ENCODE results near the gene SND1. TPM values are rescaled to one million over a fixed set of nuclear protein-coding genes. Genes with fewer than 3 reads are reported as not detected.

Gene SND1
- total and polyA plus RNA-seq, 2 of the 4 experiments (the other 2 are of a cell fraction): 154 to 294 TPM

GRCh38 chr7:128008141-128008540 lies 356.1 kb downstream of the SND1 start:
- Histone ChIP-seq H4K8ac (ENCODE audit: low read depth in 2 of 2, low read length in 2 of 2) (no peak overlapping the region), H2BK120ac (ENCODE audit: low read depth, low read length) (no peak overlapping the region), H2AFZ (replicated peaks; ENCODE audit: low read length, poor library complexity) (no peak overlapping the region), H4K91ac (ENCODE audit: insufficient read depth, low read depth, low read length) (no peak overlapping the region), H3K27ac (ENCODE audit: insufficient read depth, low read length) (no peak overlapping the region), H3K27me3 (ENCODE audit: control insufficient read depth, insufficient read depth, low read length) (no peaks in the 10 kb centered on the region), H3K14ac (replicated peaks; ENCODE audit: low read depth, low read length) (no peak overlapping the region), H4K20me1 (ENCODE audit: insufficient read depth, low read length) (peaks cover 27% of the 10 kb centered on the region), H2AK5ac (ENCODE audit: low read depth, low read length) (no peak overlapping the region), H2BK5ac (ENCODE audit: low read depth, low read length, poor library complexity, severe bottlenecking) (no peak overlapping the region), H3K79me1 (ENCODE audit: low read depth in 1 of 2, low read length in 2 of 2) (peaks cover 40 to 77% of the 10 kb centered on the region in 2 experiments), H4K5ac (ENCODE audit: low read depth, low read length) (no peak overlapping the region), H3K4me1 (ENCODE audit: control insufficient read depth, insufficient read depth, low read length) (peaks cover 5% of the 10 kb centered on the region; the same call in 1 of the 2 replicates), H3K56ac (ENCODE audit: extremely low read depth, insufficient read depth, low read length) (no peak overlapping the region), H3K9me3 (ENCODE audit: control insufficient read depth, insufficient read depth, low read length) (no peaks in the 10 kb centered on the region), H3K18ac (ENCODE audit: low read depth, low read length) (no peak overlapping the region), H3K4me2 (ENCODE audit: low read depth, low read length) (no peak overlapping the region), H2AK9ac (replicated peaks; ENCODE audit: low read depth, low read length, poor library complexity) (no peak overlapping the region), H2BK15ac (ENCODE audit: low read depth, low read length) (no peak overlapping the region), H3K4me3 (ENCODE audit: insufficient read depth, low read depth, low read length) (no peak overlapping the region), H3K36me3 (ENCODE audit: control insufficient read depth, insufficient read depth, low read length) (peaks cover 7% of the 10 kb centered on the region; the same call in 1 of the 2 replicates), H2BK20ac (ENCODE audit: low read depth, low read length) (no peak overlapping the region), H3K9me1 (ENCODE audit: insufficient read depth, low read length) (peaks cover 18% of the 10 kb centered on the region), H3K4ac (ENCODE audit: low read depth, low read length) (no peak overlapping the region), H3K9ac (ENCODE audit: low read depth, low read length) (no peak overlapping the region), H3K23ac (ENCODE audit: low read depth, low read length) (no peak overlapping the region)
- dilution Hi-C loops (cut with HindIII; ENCODE audit: low sequenced_read_pairs, unreplicated experiment): no loop called here
- intact Hi-C loops (cut with micrococcal nuclease): no loop called here
- WGBS, 2 experiments (ENCODE audit: extremely low coverage in 2 of 2, insufficient read length in 1 of 2): no CpG with 5 or more reads among the region's 5 CpGs
- ChIA-PET POLR2A (ENCODE audit: unreplicated experiment) (no interaction called here), CTCF (interaction anchor here (1.0 kb wide), 1 partner anchor 128 kb away, joined by 3 read pairs; no protein-coding TSS in a partner anchor)
- ATAC-seq (ENCODE audit: low read depth): no peak
- BruUV-seq (replicated peaks): no TSS peak
- in situ Hi-C loops (cut with MboI; ENCODE audit: low sequenced_read_pairs): no loop called here
- no peak for TF ChIP-seq RCOR1 (IDR thresholded peaks at IDR 0.05; ENCODE audit: insufficient replicate concordance, low read length)
- no peak for TF ChIP-seq CTCF (conservative IDR thresholded peaks at IDR 0.05; ENCODE audit: low read depth, low read length)
- no peak for TF ChIP-seq FOS (IDR thresholded peaks at IDR 0.05; ENCODE audit: low read depth, low read length)
- no peak for TF ChIP-seq MAZ (IDR thresholded peaks at IDR 0.05; ENCODE audit: borderline replicate concordance, low read depth, low read length)
- TF ChIP-seq ELK1 (IDR thresholded peaks at IDR 0.05; ENCODE audit: borderline replicate concordance, low read depth, low read length): no peak
- TF ChIP-seq CEBPB (IDR thresholded peaks at IDR 0.05; ENCODE audit: low read depth, low read length): no peak
- no peak for TF ChIP-seq USF2 (IDR thresholded peaks at IDR 0.05; ENCODE audit: low read depth, low read length)
- TF ChIP-seq RFX5 (IDR thresholded peaks at IDR 0.05; ENCODE audit: low read depth, low read length): no peak
- TF ChIP-seq RAD21 (IDR thresholded peaks at IDR 0.05; ENCODE audit: low read length): no peak
- TF ChIP-seq NFE2L2 (IDR thresholded peaks at IDR 0.05; ENCODE audit: low read depth, low read length): no peak
- no peak for TF ChIP-seq MXI1 (IDR thresholded peaks at IDR 0.05; ENCODE audit: borderline replicate concordance, low read depth, low read length)
- TF ChIP-seq CHD1 (IDR thresholded peaks at IDR 0.05; ENCODE audit: low read depth, low read length): no peak
- TF ChIP-seq SMC3 (IDR thresholded peaks at IDR 0.05; ENCODE audit: low read depth, low read length): no peak
- no peak for TF ChIP-seq POLR2A (IDR thresholded peaks at IDR 0.05; ENCODE audit: low read depth, low read length)
- TF ChIP-seq BHLHE40 (IDR thresholded peaks at IDR 0.05; ENCODE audit: low read depth, low read length): no peak
- TF ChIP-seq MAFK (IDR thresholded peaks at IDR 0.05; ENCODE audit: low read depth, low read length): no peak
- no peak for DNase-seq
